ENCODE data around the gene XPC. TPM values are rescaled to one million over a fixed set of nuclear protein-coding genes. Genes with fewer than 3 reads are reported as not detected.

The XPC gene
- polyA plus RNA-seq, 1 donor from 2014 or later: 21.9 TPM

DNA sequence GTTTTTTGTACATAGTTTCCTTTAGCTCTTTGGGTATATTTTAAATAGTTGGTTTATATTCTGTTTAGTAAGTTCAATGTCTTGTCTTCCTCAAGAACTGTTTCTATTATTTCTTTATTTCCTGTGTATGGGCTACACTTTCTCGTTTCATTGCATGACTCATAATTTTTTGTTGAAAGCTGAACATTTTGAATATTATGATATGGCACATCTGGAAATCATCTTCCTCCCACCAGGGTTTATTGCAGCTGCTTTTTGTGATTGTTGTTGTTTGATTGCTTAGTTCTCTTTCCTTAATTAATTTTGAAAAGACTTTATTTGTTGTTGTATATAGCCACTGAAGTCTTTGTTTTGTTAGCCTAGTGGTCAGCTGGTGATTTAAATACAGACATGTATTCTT, 44.1 kb upstream of the XPC start:
- no peak overlapping the region for H3K4me2 ChIP-seq (ENCODE audit: low read length)
- no peak overlapping the region for H3K4me3 ChIP-seq (ENCODE audit: low read length)
- H3K9me3 ChIP-seq (ENCODE audit: low read length): peaks cover 7% of the 10 kb centered on the region
- no peaks in the 10 kb centered on the region for H3K36me3 ChIP-seq (ENCODE audit: insufficient read depth, low read length)
- H3K27ac ChIP-seq (ENCODE audit: low read length): no peak overlapping the region
- no peak overlapping the region for H3K9ac ChIP-seq (ENCODE audit: low read length)
- no peaks in the 10 kb centered on the region for H3K9me2 ChIP-seq (ENCODE audit: insufficient read depth, low read length)
- no peaks in the 10 kb centered on the region for H4K20me1 ChIP-seq (ENCODE audit: insufficient read depth)
- no peaks in the 10 kb centered on the region for H3K27me3 ChIP-seq (ENCODE audit: insufficient read depth, low read depth, low read length)
- H3K79me2 ChIP-seq (replicated peaks; ENCODE audit: insufficient read depth, low read length): no peaks in the 10 kb centered on the region
- no peak overlapping the region for H2AFZ ChIP-seq (ENCODE audit: low read depth, low read length)
- no peak for TF ChIP-seq EZH2 (IDR thresholded peaks at IDR 0.05; ENCODE audit: borderline replicate concordance, insufficient read depth, low read length, poor library complexity, severe bottlenecking)
- no peak for TF ChIP-seq TAF1 (IDR thresholded peaks at IDR 0.05; ENCODE audit: low read depth)
- no peaks in the 10 kb centered on the region for H3F3A ChIP-seq (ENCODE audit: insufficient read depth, low read length, poor library complexity, severe bottlenecking)

DNA sequence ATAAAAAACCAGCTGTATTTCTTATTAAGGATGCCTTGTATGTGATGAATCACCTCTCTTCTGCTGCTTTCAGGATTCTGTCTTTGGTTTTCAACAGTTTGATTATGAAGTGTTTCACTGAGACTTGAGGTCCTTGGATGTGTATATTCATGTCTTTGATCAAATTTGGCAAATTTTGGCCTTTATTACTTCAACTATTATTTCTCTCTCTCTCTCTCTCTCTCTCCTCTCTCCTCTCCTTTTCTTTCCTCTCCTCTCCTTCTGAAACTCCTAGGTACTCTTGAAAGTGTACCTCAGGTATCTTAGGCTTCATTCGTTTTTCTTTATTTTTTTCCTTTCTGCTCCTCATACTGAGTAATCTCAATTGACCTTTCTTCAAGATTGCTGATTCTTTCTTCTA, 43.5 kb upstream of the XPC start:
- Histone ChIP-seq H3K9ac (ENCODE audit: low read length) (no peak overlapping the region), H3K27me3 (ENCODE audit: insufficient read depth, low read depth, low read length) (no peaks in the 10 kb centered on the region), H3K79me2 (replicated peaks; ENCODE audit: insufficient read depth, low read length) (no peaks in the 10 kb centered on the region), H3K4me2 (ENCODE audit: low read length) (no peak overlapping the region), H3K9me2 (ENCODE audit: insufficient read depth, low read length) (no peaks in the 10 kb centered on the region), H3F3A (ENCODE audit: insufficient read depth, low read length, poor library complexity, severe bottlenecking) (no peaks in the 10 kb centered on the region), H4K20me1 (ENCODE audit: insufficient read depth) (no peaks in the 10 kb centered on the region), H3K36me3 (ENCODE audit: insufficient read depth, low read length) (no peaks in the 10 kb centered on the region), H3K9me3 (ENCODE audit: low read length) (peaks cover 7% of the 10 kb centered on the region), H3K27ac (ENCODE audit: low read length) (no peak overlapping the region), H3K4me3 (ENCODE audit: low read length) (no peak overlapping the region), H2AFZ (ENCODE audit: low read depth, low read length) (no peak overlapping the region)
- TF ChIP-seq SMC3 (conservative IDR thresholded peaks at IDR 0.05; ENCODE audit: poor library complexity): no peak
- TF ChIP-seq POLR2AphosphoS5 (IDR thresholded peaks at IDR 0.05): no peak
- TF ChIP-seq, protein P1, sequence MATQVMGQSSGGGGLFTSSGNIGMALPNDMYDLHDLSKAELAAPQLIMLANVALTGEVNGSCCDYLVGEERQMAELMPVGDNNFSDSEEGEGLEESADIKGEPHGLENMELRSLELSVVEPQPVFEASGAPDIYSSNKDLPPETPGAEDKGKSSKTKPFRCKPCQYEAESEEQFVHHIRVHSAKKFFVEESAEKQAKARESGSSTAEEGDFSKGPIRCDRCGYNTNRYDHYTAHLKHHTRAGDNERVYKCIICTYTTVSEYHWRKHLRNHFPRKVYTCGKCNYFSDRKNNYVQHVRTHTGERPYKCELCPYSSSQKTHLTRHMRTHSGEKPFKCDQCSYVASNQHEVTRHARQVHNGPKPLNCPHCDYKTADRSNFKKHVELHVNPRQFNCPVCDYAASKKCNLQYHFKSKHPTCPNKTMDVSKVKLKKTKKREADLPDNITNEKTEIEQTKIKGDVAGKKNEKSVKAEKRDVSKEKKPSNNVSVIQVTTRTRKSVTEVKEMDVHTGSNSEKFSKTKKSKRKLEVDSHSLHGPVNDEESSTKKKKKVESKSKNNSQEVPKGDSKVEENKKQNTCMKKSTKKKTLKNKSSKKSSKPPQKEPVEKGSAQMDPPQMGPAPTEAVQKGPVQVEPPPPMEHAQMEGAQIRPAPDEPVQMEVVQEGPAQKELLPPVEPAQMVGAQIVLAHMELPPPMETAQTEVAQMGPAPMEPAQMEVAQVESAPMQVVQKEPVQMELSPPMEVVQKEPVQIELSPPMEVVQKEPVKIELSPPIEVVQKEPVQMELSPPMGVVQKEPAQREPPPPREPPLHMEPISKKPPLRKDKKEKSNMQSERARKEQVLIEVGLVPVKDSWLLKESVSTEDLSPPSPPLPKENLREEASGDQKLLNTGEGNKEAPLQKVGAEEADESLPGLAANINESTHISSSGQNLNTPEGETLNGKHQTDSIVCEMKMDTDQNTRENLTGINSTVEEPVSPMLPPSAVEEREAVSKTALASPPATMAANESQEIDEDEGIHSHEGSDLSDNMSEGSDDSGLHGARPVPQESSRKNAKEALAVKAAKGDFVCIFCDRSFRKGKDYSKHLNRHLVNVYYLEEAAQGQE (IDR thresholded peaks at IDR 0.05; ENCODE audit: borderline replicate concordance): no peak
- TF ChIP-seq TAF1 (IDR thresholded peaks at IDR 0.05; ENCODE audit: low read depth): no peak
- TF ChIP-seq, protein P2, sequence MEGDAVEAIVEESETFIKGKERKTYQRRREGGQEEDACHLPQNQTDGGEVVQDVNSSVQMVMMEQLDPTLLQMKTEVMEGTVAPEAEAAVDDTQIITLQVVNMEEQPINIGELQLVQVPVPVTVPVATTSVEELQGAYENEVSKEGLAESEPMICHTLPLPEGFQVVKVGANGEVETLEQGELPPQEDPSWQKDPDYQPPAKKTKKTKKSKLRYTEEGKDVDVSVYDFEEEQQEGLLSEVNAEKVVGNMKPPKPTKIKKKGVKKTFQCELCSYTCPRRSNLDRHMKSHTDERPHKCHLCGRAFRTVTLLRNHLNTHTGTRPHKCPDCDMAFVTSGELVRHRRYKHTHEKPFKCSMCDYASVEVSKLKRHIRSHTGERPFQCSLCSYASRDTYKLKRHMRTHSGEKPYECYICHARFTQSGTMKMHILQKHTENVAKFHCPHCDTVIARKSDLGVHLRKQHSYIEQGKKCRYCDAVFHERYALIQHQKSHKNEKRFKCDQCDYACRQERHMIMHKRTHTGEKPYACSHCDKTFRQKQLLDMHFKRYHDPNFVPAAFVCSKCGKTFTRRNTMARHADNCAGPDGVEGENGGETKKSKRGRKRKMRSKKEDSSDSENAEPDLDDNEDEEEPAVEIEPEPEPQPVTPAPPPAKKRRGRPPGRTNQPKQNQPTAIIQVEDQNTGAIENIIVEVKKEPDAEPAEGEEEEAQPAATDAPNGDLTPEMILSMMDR (IDR thresholded peaks at IDR 0.05; ENCODE audit: poor library complexity, severe bottlenecking): no peak
- TF ChIP-seq RAD21 (conservative IDR thresholded peaks at IDR 0.05): no peak
- no peak for TF ChIP-seq MXI1 (conservative IDR thresholded peaks at IDR 0.05; ENCODE audit: poor library complexity, severe bottlenecking)
- no peak for TF ChIP-seq EZH2 (IDR thresholded peaks at IDR 0.05; ENCODE audit: borderline replicate concordance, insufficient read depth, low read length, poor library complexity, severe bottlenecking)
- TF ChIP-seq EP300 (conservative IDR thresholded peaks at IDR 0.05; ENCODE audit: poor library complexity, severe bottlenecking): no peak

DNA sequence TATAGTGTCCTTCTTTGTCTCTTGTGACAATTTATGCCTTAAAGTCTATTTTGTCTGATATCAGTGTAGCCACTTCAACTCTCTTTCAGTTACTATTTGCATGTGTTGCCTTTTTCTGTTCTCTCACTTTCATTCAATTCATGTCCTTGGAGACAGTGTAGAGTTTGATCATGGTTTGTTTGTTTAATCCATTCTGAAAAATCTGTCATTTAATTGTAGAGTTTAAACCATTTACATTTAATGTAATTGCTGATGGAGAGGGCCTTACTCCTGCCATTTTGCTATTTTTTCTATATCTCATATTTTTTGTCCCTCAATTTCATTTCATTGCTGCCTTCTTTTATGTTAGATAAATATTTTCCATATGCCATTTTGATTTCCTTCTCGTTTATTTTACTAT, 42.5 kb upstream of the XPC start:
- H3K9me3 ChIP-seq (ENCODE audit: low read length): peaks cover 7% of the 10 kb centered on the region
- H3K9ac ChIP-seq (ENCODE audit: low read length): no peak overlapping the region
- H3F3A ChIP-seq (ENCODE audit: insufficient read depth, low read length, poor library complexity, severe bottlenecking): no peaks in the 10 kb centered on the region
- H3K27ac ChIP-seq (ENCODE audit: low read length): no peak overlapping the region
- H2AFZ ChIP-seq (ENCODE audit: low read depth, low read length): no peak overlapping the region
- H3K36me3 ChIP-seq (ENCODE audit: insufficient read depth, low read length): no peaks in the 10 kb centered on the region
- H3K79me2 ChIP-seq (replicated peaks; ENCODE audit: insufficient read depth, low read length): no peaks in the 10 kb centered on the region
- no peaks in the 10 kb centered on the region for H3K27me3 ChIP-seq (ENCODE audit: insufficient read depth, low read depth, low read length)
- H3K9me2 ChIP-seq (ENCODE audit: insufficient read depth, low read length): no peaks in the 10 kb centered on the region
- H3K4me3 ChIP-seq (ENCODE audit: low read length): no peak overlapping the region
- TF ChIP-seq SMC3 (conservative IDR thresholded peaks at IDR 0.05; ENCODE audit: poor library complexity): no peak
- TF ChIP-seq POLR2AphosphoS5 (IDR thresholded peaks at IDR 0.05): no peak
- no peak for TF ChIP-seq EZH2 (IDR thresholded peaks at IDR 0.05; ENCODE audit: borderline replicate concordance, insufficient read depth, low read length, poor library complexity, severe bottlenecking)
- no peak for TF ChIP-seq MXI1 (conservative IDR thresholded peaks at IDR 0.05; ENCODE audit: poor library complexity, severe bottlenecking)
- TF ChIP-seq TAF1 (IDR thresholded peaks at IDR 0.05; ENCODE audit: low read depth): no peak
- TF ChIP-seq, protein P1 (IDR thresholded peaks at IDR 0.05; ENCODE audit: borderline replicate concordance): no peak
- TF ChIP-seq EP300 (conservative IDR thresholded peaks at IDR 0.05; ENCODE audit: poor library complexity, severe bottlenecking): no peak
- TF ChIP-seq RAD21 (conservative IDR thresholded peaks at IDR 0.05): no peak
- TF ChIP-seq, protein P2 (IDR thresholded peaks at IDR 0.05; ENCODE audit: poor library complexity, severe bottlenecking): no peak
- H4K20me1 ChIP-seq (ENCODE audit: insufficient read depth): no peaks in the 10 kb centered on the region
- H3K4me2 ChIP-seq (ENCODE audit: low read length): no peak overlapping the region
